ENCODE results near the gene AADAT. TPM values are rescaled to one million over a fixed set of nuclear protein-coding genes. Genes with fewer than 3 reads are reported as not detected.

The AADAT gene
- total and polyA plus RNA-seq, 9 of the 15 experiments (the other 6 are each of a cell fraction or from before 2014, with no cell fraction given): 0.06 to 0.07 TPM; not detected in 7

- Histone ChIP-seq H3K9me3 (replicated peaks; ENCODE audit: control insufficient read depth, insufficient read depth, low read depth, low read length) (no peaks in the 10 kb centered on the region), H3K9ac (ENCODE audit: insufficient read depth in 1 of 2, low read depth in 2 of 2, low read length in 2 of 2) (no peak overlapping the region), H3K4me3 (no peak overlapping the region), H4K20me1 (replicated peaks; ENCODE audit: control insufficient read depth, insufficient read depth, low read length) (no peaks in the 10 kb centered on the region), H3K79me2 (ENCODE audit: control insufficient read depth, insufficient read depth, low read length) (no peaks in the 10 kb centered on the region), H3K27ac (ENCODE audit: extremely low read depth, low read depth, low read length) (no peak overlapping the region), H3K9me1 (ENCODE audit: control insufficient read depth, insufficient read depth, low read length) (no peaks in the 10 kb centered on the region), H3K4me1 (replicated peaks in 1 of 2; ENCODE audit: control insufficient read depth in 2 of 2, insufficient read depth in 2 of 2, low read length in 2 of 2) (peaks cover 0 to 15% of the 10 kb centered on the region in 2 experiments; a peak in 2 of 5 replicates), H3K27me3 (ENCODE audit: control insufficient read depth in 2 of 2, insufficient read depth in 2 of 2, low read length in 2 of 2) (no peaks in the 10 kb centered on the region; a peak in 1 of 5 replicates), H3K4me2 (ENCODE audit: insufficient read depth, low read length) (no peak overlapping the region), H3K36me3 (ENCODE audit: control insufficient read depth, insufficient read depth, low read length) (no peaks in the 10 kb centered on the region), H2AFZ (ENCODE audit: low read depth, low read length) (no peak overlapping the region)
- CTCF ChIA-PET (ENCODE audit: low intra/inter-chr PET ratio): no interaction called here
- 0% methylated on average over 2 of the region's 2 CpGs for WGBS (ENCODE audit: insufficient coverage, low coverage, missing lambda C conversion rate)
- BruUV-seq (replicated peaks): no TSS peak
- TF ChIP-seq USF2 (CRISPR knock-in tag; IDR thresholded peaks at IDR 0.05): no peak
- no peak for TF ChIP-seq ZZZ3 (IDR thresholded peaks at IDR 0.05)
- TF ChIP-seq HMG20A (CRISPR knock-in tag; conservative IDR thresholded peaks at IDR 0.05): no peak
- no peak for TF ChIP-seq KLF6 (CRISPR knock-in tag; IDR thresholded peaks at IDR 0.05; ENCODE audit: borderline replicate concordance)
- TF ChIP-seq RREB1 (CRISPR knock-in tag; IDR thresholded peaks at IDR 0.05): no peak
- TF ChIP-seq ZBTB12 (CRISPR knock-in tag; IDR thresholded peaks at IDR 0.05): no peak
- TF ChIP-seq BCOR (IDR thresholded peaks at IDR 0.05): no peak
- no peak for TF ChIP-seq SRSF1 (IDR thresholded peaks at IDR 0.05; ENCODE audit: low read depth, low read length)
- TF ChIP-seq ELK1 (CRISPR knock-in tag; IDR thresholded peaks at IDR 0.05): no peak
- TF ChIP-seq CCAR2 (IDR thresholded peaks at IDR 0.05; ENCODE audit: low read depth, low read length): no peak
- no peak for TF ChIP-seq ZNF232 (CRISPR knock-in tag; IDR thresholded peaks at IDR 0.05)
- no peak for TF ChIP-seq NR2C1 (IDR thresholded peaks at IDR 0.05)
- no peak for TF ChIP-seq NR2C1 (tag; IDR thresholded peaks at IDR 0.05)
- no peak for TF ChIP-seq COPS2 (conservative IDR thresholded peaks at IDR 0.05)
- TF ChIP-seq CREB3 (tag; conservative IDR thresholded peaks at IDR 0.05; ENCODE audit: low read depth): no peak
- ATAC-seq (no peak), FAIRE-seq (no peak), DNase-seq (ENCODE audit: extremely low read depth in 1 of 4, low spot score in 3 of 4) (no peak)
- POLR2A ChIA-PET: no interaction called here
- intact Hi-C loops (cut with micrococcal nuclease): no loop called here
- in situ Hi-C loops (cut with MboI): no loop called here
Observed at GRCh38 chr4:170022211-170022610, 67.5 kb downstream of the AADAT start.

Data from K562 (cell line).